Neuronal stem cell (in vitro differentiated cells): ENCODE measurements around the gene VARS2.
A peak's percentile ranks its signal among the peaks of the same experiment; 100 is the strongest.
"Not testable (repeated sequence)": the region's sequence is repeated elsewhere in the genome, so short reads cannot be mapped to it uniquely, and the experiment has no call there.

ENCODE experiments used
- DNase-seq: peaks from one replicate; pipeline ENCODE4 v3.0.0-alpha.2; 2013; ENCODE audit warnings: low spot score
- H2AFZ ChIP-seq: one replicate; pipeline ENCODE4 v1.6.1; 2013; ENCODE audit warnings: mild to moderate bottlenecking, low read length, inconsistent platforms
- H2AK5ac ChIP-seq: 2 replicates; pipeline ENCODE4 v1.6.1; 2013; ENCODE audit warnings: low read depth, mild to moderate bottlenecking, inconsistent platforms, low read length, moderate library complexity, mixed read lengths
- H2BK120ac ChIP-seq: 2 replicates; pipeline ENCODE4 v1.6.1; 2013; ENCODE audit warnings: low read depth, mild to moderate bottlenecking, inconsistent platforms, low read length, moderate library complexity, mixed read lengths
- H2BK12ac ChIP-seq: one replicate; pipeline ENCODE4 v1.6.1; 2013; ENCODE audit warnings: low read length, inconsistent platforms
- H2BK15ac ChIP-seq: 2 replicates; pipeline ENCODE4 v1.6.1; 2013; ENCODE audit warnings: mild to moderate bottlenecking, low read length, inconsistent platforms, mixed read lengths
- H2BK5ac ChIP-seq: one replicate; pipeline ENCODE4 v1.6.1; 2013; ENCODE audit warnings: inconsistent platforms, mild to moderate bottlenecking, low read length, moderate library complexity
- H3K14ac ChIP-seq: one replicate; pipeline ENCODE4 v1.6.1; 2013; ENCODE audit warnings: low read length, inconsistent platforms
- H3K18ac ChIP-seq: 2 replicates; pipeline ENCODE4 v1.6.1; 2013; ENCODE audit warnings: low read length, inconsistent platforms
- H3K23ac ChIP-seq: 2 replicates; pipeline ENCODE4 v1.6.1; 2013; ENCODE audit warnings: low read depth, mild to moderate bottlenecking, mixed read lengths, low read length, inconsistent platforms; ENCODE audit not compliant: poor library complexity
- H3K27ac ChIP-seq: replicated peaks from 3 replicates; pipeline ENCODE4 v1.5.1; 2013; ENCODE audit warnings: low read length, inconsistent platforms
- H3K27me3 ChIP-seq, 3 experiments: 2 replicates each; pipeline ENCODE4 v1.6.1; 2013; ENCODE audit warnings: low read length in 3 of 3, mild to moderate bottlenecking in 2 of 3, inconsistent platforms in 1 of 3, low read depth in 1 of 3, mixed read lengths in 1 of 3, moderate library complexity in 1 of 3; ENCODE audit not compliant: control insufficient read depth in 3 of 3, insufficient read depth in 3 of 3
- H3K36me3 ChIP-seq, 2 donors: replicated peaks in 1 of 2; 2 replicates each; pipeline ENCODE4 v1.6.1; 2013; ENCODE audit warnings: low read length in 2 of 2; ENCODE audit not compliant: control insufficient read depth in 2 of 2, insufficient read depth in 2 of 2
- H3K4ac ChIP-seq: 2 replicates; pipeline ENCODE4 v1.6.1; 2013; ENCODE audit warnings: inconsistent platforms, mild to moderate bottlenecking, low read length, moderate library complexity
- H3K4me1 ChIP-seq, 2 donors: 1 replicate in 1 of 2; 2 replicates in 1 of 2; pipeline ENCODE4 v1.6.1; 2013; ENCODE audit warnings: low read length in 2 of 2, low read depth in 1 of 2; ENCODE audit not compliant: control insufficient read depth in 2 of 2, insufficient read depth in 1 of 2
- H3K4me2 ChIP-seq: one replicate; pipeline ENCODE4 v1.6.1; 2013; ENCODE audit warnings: mild to moderate bottlenecking, low read length, inconsistent platforms; ENCODE audit not compliant: insufficient read depth, poor library complexity, severe bottlenecking
- H3K4me3 ChIP-seq, 2 donors: 2 replicates each; pipeline ENCODE4 v1.5.1; 2013; ENCODE audit warnings: low read length in 2 of 2, mild to moderate bottlenecking in 2 of 2, inconsistent platforms in 1 of 2, moderate library complexity in 1 of 2
- H3K79me1 ChIP-seq: one replicate; pipeline ENCODE4 v1.6.1; 2013; ENCODE audit warnings: low read depth, mild to moderate bottlenecking, inconsistent platforms, low read length, moderate library complexity
- H3K9ac ChIP-seq: one replicate; pipeline ENCODE4 v1.6.1; 2013; ENCODE audit warnings: mild to moderate bottlenecking, low read depth, low read length, inconsistent platforms; ENCODE audit not compliant: poor library complexity
- H3K9me3 ChIP-seq, 2 donors: replicated peaks in 1 of 2; 2 replicates each; pipeline versions ENCODE3 to v1.6.1; 2013; ENCODE audit warnings: low read length in 2 of 2, mild to moderate bottlenecking in 2 of 2, inconsistent platforms in 1 of 2, low read depth in 1 of 2, mixed read lengths in 1 of 2, moderate library complexity in 1 of 2; ENCODE audit not compliant: control insufficient read depth in 2 of 2, insufficient read depth in 1 of 2
- H4K8ac ChIP-seq: one replicate; pipeline ENCODE4 v1.6.1; 2013; ENCODE audit warnings: low read depth, mild to moderate bottlenecking, inconsistent platforms, low read length, moderate library complexity
- H4K91ac ChIP-seq: one replicate; pipeline ENCODE4 v1.6.1; 2013; ENCODE audit warnings: low read length, low read depth, mild to moderate bottlenecking, inconsistent platforms; ENCODE audit not compliant: poor library complexity
- WGBS, 2 donors: extraction: QIAGEN DNeasy Blood & Tissue Kit; methylation state at CpG; one replicate each; pipeline ENCODE4 v1.1.7; 2013; ENCODE audit warnings: missing lambda C conversion rate in 2 of 2, mixed read lengths in 1 of 2; ENCODE audit not compliant: insufficient read length in 2 of 2, insufficient replicate concordance in 1 of 2; ENCODE audit errors: extremely low coverage in 2 of 2; 5-methylcytosine and 5-hydroxymethylcytosine counted together

VARS2 gene

GRCh38 chr6:30910473-30910872 is 3.6 kb upstream of the VARS2 start:
- H2AK5ac ChIP-seq, H2BK15ac ChIP-seq, H2AFZ ChIP-seq, H3K23ac ChIP-seq, H3K14ac ChIP-seq, H4K91ac ChIP-seq, H3K9me3 ChIP-seq, H3K4me3 ChIP-seq, H2BK5ac ChIP-seq, H3K79me1 ChIP-seq, H3K27me3 ChIP-seq, H4K8ac ChIP-seq, DNase-seq, H2BK12ac ChIP-seq, H3K4ac ChIP-seq, H3K18ac ChIP-seq, H2BK120ac ChIP-seq, H3K4me2 ChIP-seq, H3K27ac ChIP-seq, H3K9ac ChIP-seq: not testable (repeated sequence)
- no CpG with 5 or more reads among the region's 12 CpGs for WGBS, 2 donors
- H3K36me3 ChIP-seq: peaks cover 30 to 43% of the 10 kb centered on the region in 2 donors
- peaks cover 10 to 17% of the 10 kb centered on the region in 2 donors for H3K4me1 ChIP-seq

GRCh38 chr6:30912746-30913520 is 1.1 kb upstream of the VARS2 start:
- no peak overlapping the region for H3K4me3 ChIP-seq
- no peaks in the 10 kb centered on the region for H3K27me3 ChIP-seq
- H3K4me2 ChIP-seq: no peak overlapping the region
- H3K36me3 ChIP-seq: peaks cover 38 to 67% of the 10 kb centered on the region in 2 donors
- no peaks in the 10 kb centered on the region for H3K9me3 ChIP-seq
- no peak overlapping the region for H3K18ac ChIP-seq
- H3K79me1 ChIP-seq: peaks cover 8% of the 10 kb centered on the region
- DNase-seq: no peak
- peaks cover 10 to 18% of the 10 kb centered on the region in 2 donors for H3K4me1 ChIP-seq
- no peak overlapping the region for H2BK120ac ChIP-seq
- H2BK12ac ChIP-seq: no peak overlapping the region
- H2AFZ ChIP-seq: no peak overlapping the region
- no peak overlapping the region for H3K9ac ChIP-seq
- H4K91ac ChIP-seq: no peak overlapping the region
- no peak overlapping the region for H3K4ac ChIP-seq
- H4K8ac ChIP-seq: no peak overlapping the region
- no peak overlapping the region for H3K27ac ChIP-seq
- H3K23ac ChIP-seq: no peak overlapping the region
- H2BK15ac ChIP-seq: no peak overlapping the region
- H2BK5ac ChIP-seq: no peak overlapping the region
- H2AK5ac ChIP-seq: no peak overlapping the region
- no peak overlapping the region for H3K14ac ChIP-seq
- WGBS, 2 donors: no CpG with 5 or more reads among the region's 8 CpGs

- DNase-seq: no peak
- no peak overlapping the region for H2BK5ac ChIP-seq
- no peaks in the 10 kb centered on the region for H3K27me3 ChIP-seq
- H3K9me3 ChIP-seq: no peaks in the 10 kb centered on the region
- peak overlapping the region in 1 of 2 donors; percentile 31 for H3K4me3 ChIP-seq
- no peak overlapping the region for H3K23ac ChIP-seq
- H3K27ac ChIP-seq: no peak overlapping the region
- no peak overlapping the region for H2BK12ac ChIP-seq
- H2BK120ac ChIP-seq: peak overlapping the region; percentile 7
- peak overlapping the region; percentile 77 for H2BK15ac ChIP-seq
- no peak overlapping the region for H3K4ac ChIP-seq
- H4K91ac ChIP-seq: no peak overlapping the region
- H3K79me1 ChIP-seq: peaks cover 7% of the 10 kb centered on the region
- H3K14ac ChIP-seq: no peak overlapping the region
- peak overlapping the region; percentile 73 for H2AK5ac ChIP-seq
- WGBS, 2 donors: no CpG with 5 or more reads among the region's 31 CpGs
- H3K36me3 ChIP-seq: peaks cover 38 to 73% of the 10 kb centered on the region in 2 donors
- no peak overlapping the region for H4K8ac ChIP-seq
- H2AFZ ChIP-seq: peak overlapping the region; percentile 87
- H3K18ac ChIP-seq: peak overlapping the region; percentile 90
- H3K4me2 ChIP-seq: peak overlapping the region; percentile 94
- H3K9ac ChIP-seq: peak overlapping the region; percentile 72
- peaks cover 7 to 16% of the 10 kb centered on the region in 2 donors for H3K4me1 ChIP-seq
These were observed 340 bp upstream of the VARS2 start for GRCh38 chr6:30913721-30914075.

GRCh38 chr6:30914854-30915590 is 984 bp downstream of the VARS2 start:
- Histone ChIP-seq H2BK120ac (no peak overlapping the region), H3K27me3 (no peaks in the 10 kb centered on the region), H3K23ac (no peak overlapping the region), H2BK15ac (no peak overlapping the region), H3K9me3 (no peaks in the 10 kb centered on the region), H2BK12ac (no peak overlapping the region), H4K91ac (no peak overlapping the region), H3K4me3 (peak overlapping the region; percentile 56 to 81), H3K27ac (peak overlapping the region; percentile 14), H2AK5ac (peak overlapping the region; percentile 67), H2BK5ac (no peak overlapping the region), H3K18ac (no peak overlapping the region), H3K14ac (no peak overlapping the region), H2AFZ (peak overlapping the region; percentile 87), H3K4ac (no peak overlapping the region), H3K9ac (no peak overlapping the region), H3K36me3 (peaks cover 39 to 73% of the 10 kb centered on the region in 2 donors), H3K79me1 (no peaks in the 10 kb centered on the region), H4K8ac (no peak overlapping the region), H3K4me1 (peaks cover 5 to 13% of the 10 kb centered on the region in 2 donors), H3K4me2 (peak overlapping the region; percentile 94)
- DNase-seq: no peak
- no CpG with 5 or more reads among the region's 17 CpGs for WGBS, 2 donors
